Stomach (tissue), 4 donors: ENCODE data around the gene ANTKMT.

ENCODE experiments used
- CTCF ChIP-seq, 7 experiments: fragments of 450-650 bp in 4 of 7; fragments of 200-600 bp in 3 of 7; sonication (generic) in 3 of 7; IDR thresholded peaks; one replicate each; pipeline ENCODE4 v1.5.1; 2016 to 2019; ENCODE audit warnings: antibody characterized with exemption in 7 of 7, control low read depth in 2 of 7, mild to moderate bottlenecking in 1 of 7
- POLR2A ChIP-seq, 4 donors: fragments of 450-650 bp; IDR thresholded peaks; one replicate each; pipeline ENCODE4 v1.6.1; 2016; ENCODE audit warnings: antibody characterized with exemption in 4 of 4, control low read depth in 2 of 4, mild to moderate bottlenecking in 1 of 4, moderate library complexity in 1 of 4

GRCh38 chr16:689175-689897 is 31.6 kb upstream of the ANTKMT start:
- TF ChIP-seq CTCF (IDR thresholded peaks at IDR 0.05) (no peak), POLR2A (IDR thresholded peaks at IDR 0.05) (no peak)
